Smooth muscle cell (in vitro differentiated cells): ENCODE data around the gene WDR17. TPM values are rescaled to one million over a fixed set of nuclear protein-coding genes. Genes with fewer than 3 reads are reported as not detected.

Source experiments
- DNase-seq: peaks from one replicate; lab custom pipeline; 2025; ENCODE audit not compliant: unreplicated experiment; lab: John Stamatoyannopoulos, UW
- H2AFZ ChIP-seq: fragments of 200-600 bp; sonication (generic); 2 replicates; pipeline ENCODE4 v1.6.0; 2016; ENCODE audit warnings: antibody characterized with exemption, low read depth, mild to moderate bottlenecking
- H3F3A ChIP-seq: fragments of 200-600 bp; sonication (generic); 2 replicates; pipeline ENCODE4 v1.6.0; 2017; ENCODE audit warnings: antibody characterized with exemption, low read depth
- H3K27ac ChIP-seq: fragments of 200-600 bp; sonication (generic); 2 replicates; pipeline ENCODE4 v1.5.1; 2016; ENCODE audit warnings: low read depth, mild to moderate bottlenecking
- H3K27me3 ChIP-seq: fragments of 200-600 bp; sonication (generic); 2 replicates; pipeline ENCODE4 v1.6.1; 2016; ENCODE audit warnings: low read depth, mild to moderate bottlenecking
- H3K36me3 ChIP-seq: fragments of 200-600 bp; sonication (generic); 2 replicates; pipeline ENCODE4 v1.5.1; 2016; ENCODE audit warnings: low read depth
- H3K4me1 ChIP-seq: fragments of 200-600 bp; sonication (generic); 2 replicates; pipeline ENCODE4 v1.5.1; 2016; ENCODE audit warnings: low read depth
- H3K4me2 ChIP-seq: fragments of 200-600 bp; sonication (generic); 2 replicates; pipeline ENCODE4 v1.6.0; 2016; ENCODE audit warnings: mild to moderate bottlenecking
- H3K4me3 ChIP-seq: fragments of 200-600 bp; sonication (generic); 2 replicates; pipeline ENCODE4 v1.5.1; 2016; ENCODE audit warnings: mild to moderate bottlenecking
- H3K79me2 ChIP-seq: fragments of 200-600 bp; sonication (generic); 2 replicates; pipeline ENCODE4 v1.6.0; 2016; ENCODE audit warnings: low read depth, mild to moderate bottlenecking
- H3K9ac ChIP-seq: fragments of 200-600 bp; sonication (generic); 2 replicates; pipeline ENCODE4 v1.6.0; 2016; ENCODE audit warnings: low read depth
- H3K9me3 ChIP-seq: fragments of 200-600 bp; sonication (generic); replicated peaks from 2 replicates; pipeline ENCODE4 v1.5.1; 2016; ENCODE audit warnings: low read depth
- H4K20me1 ChIP-seq: fragments of 200-600 bp; sonication (generic); 2 replicates; pipeline ENCODE4 v1.6.0; 2016; ENCODE audit warnings: low read depth
- CTCF ChIP-seq: fragments of 200-600 bp; sonication (generic); IDR thresholded peaks from 2 replicates; pipeline ENCODE4 v1.5.1; 2017; ENCODE audit warnings: borderline replicate concordance, mild to moderate bottlenecking, antibody characterized with exemption; ENCODE audit not compliant: insufficient read depth, poor library complexity, severe bottlenecking
- WGBS: methylation state at CpG from one replicate; pipeline ENCODE4 v1.1.7; 2016; ENCODE audit warnings: low lambda C conversion rate; 5-methylcytosine and 5-hydroxymethylcytosine counted together
- polyA plus RNA-seq: library from polyadenylated mRNA; unstranded; fragments of >200 nt; fragmentation: Nextera tagmentation; extraction: Ambion mirVana; gene quantifications from 2 replicates; pipeline ENCODE4 v1.2.1, GENCODE V29; 2016
- total RNA-seq: library from RNA; depleted of rRNA; stranded (reverse); fragments of >200 nt; gene quantifications from 2 replicates; pipeline ENCODE4 v1.2.3, GENCODE V29; 2014

Gene WDR17
- total and polyA plus RNA-seq, 2 experiments from 2014 or later = 0.49 to 0.50 TPM

DNA sequence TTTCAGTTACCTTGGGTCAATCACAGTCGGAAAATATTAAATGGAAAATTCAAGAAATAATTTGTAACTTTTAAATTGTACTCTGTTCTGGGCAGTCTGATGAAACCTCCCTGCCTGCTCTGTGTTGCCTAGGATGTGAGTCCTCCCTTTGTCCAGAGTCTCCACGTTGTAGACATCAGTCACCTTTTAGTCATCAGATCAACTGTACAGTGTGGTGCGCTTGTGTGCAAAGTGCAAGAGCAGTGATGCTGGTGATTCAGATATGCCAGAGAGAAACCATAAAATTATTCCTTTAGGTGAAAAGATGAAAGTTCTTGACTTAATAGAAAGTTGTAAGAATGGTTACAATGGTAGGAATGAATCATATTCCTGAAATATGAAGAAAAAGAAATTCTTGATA is 128.3 kb downstream of the WDR17 start:
- Histone ChIP-seq H2AFZ (peak overlapping the region; percentile 55), H3K4me3 (no peak overlapping the region)

GRCh38 chr4:176195184-176195978 is 129.7 kb downstream of the WDR17 start, which contains the start of gene SPATA4:
SPATA4 (minus strand) TSS chr4:176195585; CDS start chr4:176195562, 23 bp downstream.
- H3F3A ChIP-seq = no peaks in the 10 kb centered on the region
- H3K27ac ChIP-seq = peak within 1 kb of the TSS; percentile 82
- H4K20me1 ChIP-seq = no peaks in the 10 kb centered on the region
- H3K79me2 ChIP-seq = no peaks in the 10 kb centered on the region
- DNase-seq = peak; percentile 72
- H3K9ac ChIP-seq = peak within 1 kb of the TSS; percentile 59
- no peak for TF ChIP-seq CTCF
- H3K9me3 ChIP-seq = no peaks in the 10 kb centered on the region
- peak within 1 kb of the TSS; percentile 61 for H3K4me3 ChIP-seq
- 2% methylated on average over 45 of the region's 45 CpGs for WGBS
- H3K27me3 ChIP-seq = no peaks in the 10 kb centered on the region
- peak within 1 kb of the TSS; percentile 84 for H3K4me2 ChIP-seq
- peak within 1 kb of the TSS; percentile 84 for H2AFZ ChIP-seq
- no peaks in the 10 kb centered on the region for H3K36me3 ChIP-seq
- H3K4me1 ChIP-seq = no peaks in the 10 kb centered on the region

More for the DNA sequence above, 128.3 kb downstream of the WDR17 start:
- H3K4me2 ChIP-seq = no peak overlapping the region
- H3K4me1 ChIP-seq = no peaks in the 10 kb centered on the region
- no peak for DNase-seq
- no peaks in the 10 kb centered on the region for H4K20me1 ChIP-seq
- no peak overlapping the region for H3K9ac ChIP-seq
- H3K27ac ChIP-seq = peak overlapping the region; percentile 67
- no peaks in the 10 kb centered on the region for H3K27me3 ChIP-seq
- H3F3A ChIP-seq = no peaks in the 10 kb centered on the region
- H3K36me3 ChIP-seq = no peaks in the 10 kb centered on the region
- no peak for TF ChIP-seq CTCF
- H3K79me2 ChIP-seq = no peaks in the 10 kb centered on the region
- H3K9me3 ChIP-seq = no peaks in the 10 kb centered on the region
- 60% methylated on average over 3 of the region's 3 CpGs for WGBS

GRCh38 chr4:176198316-176198903 is 132.8 kb downstream of the WDR17 start:
- Histone ChIP-seq H3K27me3 (no peaks in the 10 kb centered on the region), H3K4me2 (no peak overlapping the region), H3K9me3 (no peaks in the 10 kb centered on the region), H3K36me3 (no peaks in the 10 kb centered on the region), H3K27ac (no peak overlapping the region), H3K4me3 (no peak overlapping the region), H4K20me1 (no peaks in the 10 kb centered on the region), H3K9ac (no peak overlapping the region), H3F3A (no peaks in the 10 kb centered on the region), H3K4me1 (no peaks in the 10 kb centered on the region), H2AFZ (no peak overlapping the region), H3K79me2 (no peaks in the 10 kb centered on the region)
- TF ChIP-seq CTCF = no peak
- WGBS = 95% methylated on average over 8 of the region's 8 CpGs
- no peak for DNase-seq
